CD1c-positive myeloid dendritic cell (primary cell): Measurements from ENCODE around the gene ENGASE.

ENCODE experiments used
- DNase-seq: peaks from one replicate; pipeline ENCODE4 v3.0.0-alpha.2; 2016; ENCODE audit errors: extremely low spot score

The ENGASE gene

DNA sequence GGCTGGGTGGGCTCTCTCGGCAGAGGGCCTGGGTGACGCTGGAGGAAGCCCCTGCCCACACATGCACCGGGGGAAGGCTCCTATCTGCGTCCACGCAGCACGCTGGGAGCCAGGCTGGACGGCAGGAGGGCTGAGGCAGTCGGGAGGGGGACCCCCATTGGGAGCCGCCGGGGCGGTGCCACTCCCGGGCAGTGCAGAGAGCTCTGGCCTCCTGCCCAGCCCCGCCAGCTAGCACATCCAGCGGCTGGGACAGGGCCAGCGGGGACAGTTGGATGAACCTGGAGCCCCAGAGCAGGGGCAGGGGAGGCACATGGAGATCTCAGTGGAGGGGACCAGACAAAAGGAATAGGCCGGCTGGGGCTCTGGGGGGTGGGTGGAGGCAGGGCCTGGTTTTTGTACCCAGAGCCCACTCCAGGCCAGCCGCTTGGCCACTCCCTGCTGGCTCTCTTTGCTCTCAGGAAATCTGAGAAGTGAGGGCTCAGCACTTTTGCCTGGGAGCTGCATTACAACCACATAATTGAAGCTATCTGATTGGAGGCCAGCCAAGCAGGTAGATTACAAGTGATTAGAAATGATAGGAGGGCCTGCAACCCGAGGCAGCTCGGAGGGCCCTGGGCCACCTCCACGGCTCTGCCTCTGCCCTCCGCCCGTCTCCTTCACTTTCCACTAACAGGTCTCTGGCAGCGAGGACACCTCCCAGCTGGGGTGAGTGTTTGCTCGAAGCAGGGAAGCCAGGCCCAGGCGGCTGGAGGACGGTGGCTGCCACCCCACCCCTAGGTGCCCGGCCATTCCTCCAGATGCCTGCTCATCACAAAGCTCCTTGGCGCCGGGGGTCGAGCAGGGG, 40.1 kb downstream of the ENGASE start:
- DNase-seq, result no peak

DNA sequence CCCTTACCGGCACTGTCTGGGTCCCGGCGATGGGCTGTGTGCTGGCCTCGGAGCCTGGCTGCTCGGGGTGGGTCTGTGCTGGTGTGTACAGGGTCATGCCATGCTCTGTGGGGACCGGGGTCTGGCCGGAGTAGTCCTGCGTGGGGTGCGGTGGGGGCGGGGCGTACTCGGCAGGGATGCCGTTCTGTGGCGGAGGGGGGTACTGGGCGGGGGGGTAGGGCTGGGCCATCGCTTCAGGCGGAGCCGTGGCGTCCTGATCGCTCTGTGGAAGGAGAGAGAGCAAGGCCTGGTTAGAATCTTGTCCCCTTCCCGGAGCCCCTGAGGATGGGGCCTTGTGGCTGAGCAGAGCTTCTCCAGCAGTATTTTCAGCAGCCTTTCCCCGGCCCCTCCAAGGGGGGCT, 40.9 kb downstream of the ENGASE start:
- no peak for DNase-seq

DNA sequence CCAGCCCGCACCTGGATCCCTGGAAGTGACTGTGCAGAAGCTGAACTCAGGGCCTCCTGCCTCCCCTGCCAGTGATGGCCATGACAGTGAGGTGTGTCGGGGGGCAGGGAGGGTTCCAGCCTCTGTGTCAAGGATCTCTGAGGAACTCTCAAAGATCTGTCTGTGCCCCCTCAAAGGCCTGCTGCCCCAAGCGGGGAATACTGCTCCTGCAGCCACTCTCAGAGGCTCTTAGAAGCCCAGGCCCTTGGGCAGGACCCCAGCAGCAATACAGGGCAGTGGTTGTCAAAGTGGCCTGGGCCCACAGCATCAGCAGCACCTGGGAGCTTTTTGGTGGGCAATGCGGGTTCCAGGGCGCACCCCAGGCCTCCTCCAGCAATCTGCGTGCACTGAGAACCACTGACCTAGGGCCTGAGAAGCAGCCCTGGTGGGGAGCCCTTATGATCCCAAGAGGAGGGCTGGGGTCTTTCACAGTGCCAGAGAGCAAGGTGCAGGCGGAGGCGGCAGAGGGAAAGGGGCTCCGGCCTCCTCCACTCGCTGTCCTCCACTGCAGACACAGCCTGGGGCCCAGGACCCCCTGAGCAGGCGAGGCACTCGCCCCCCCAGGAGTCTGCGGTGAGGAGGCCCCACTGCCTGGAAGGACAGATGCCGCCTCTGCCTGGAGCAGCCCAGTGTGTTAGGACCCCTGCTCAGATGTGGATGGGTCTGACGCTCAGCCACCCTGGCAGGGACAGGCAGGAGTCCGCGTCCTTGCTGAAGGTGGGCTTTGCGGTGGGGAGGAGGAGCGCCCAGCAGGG, 42.1 kb downstream of the ENGASE start:
- DNase-seq, result no peak

- no peak for DNase-seq
These were observed 43.4 kb downstream of the ENGASE start for GRCh38 chr17:79117905-79118487.

DNA sequence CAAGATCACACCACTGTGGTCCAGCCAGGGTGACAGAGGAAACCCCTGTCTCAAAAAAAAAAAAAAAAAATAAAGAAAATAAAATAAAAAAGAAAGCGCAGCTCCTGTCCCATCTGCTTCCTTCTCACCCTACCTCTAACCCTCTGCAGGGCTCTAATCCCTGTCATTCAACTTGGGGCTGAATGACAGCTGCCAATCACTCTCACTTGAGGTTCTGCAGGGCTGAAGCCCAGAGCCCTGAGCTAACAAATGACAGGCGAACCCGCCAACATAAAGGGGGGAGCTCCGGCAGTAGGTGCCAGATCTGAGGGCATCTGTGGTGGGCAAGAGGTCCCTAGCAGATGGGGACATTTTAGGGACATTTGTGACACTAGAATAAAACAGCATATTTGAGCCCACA, 44.3 kb downstream of the ENGASE start:
- no peak for DNase-seq

DNA sequence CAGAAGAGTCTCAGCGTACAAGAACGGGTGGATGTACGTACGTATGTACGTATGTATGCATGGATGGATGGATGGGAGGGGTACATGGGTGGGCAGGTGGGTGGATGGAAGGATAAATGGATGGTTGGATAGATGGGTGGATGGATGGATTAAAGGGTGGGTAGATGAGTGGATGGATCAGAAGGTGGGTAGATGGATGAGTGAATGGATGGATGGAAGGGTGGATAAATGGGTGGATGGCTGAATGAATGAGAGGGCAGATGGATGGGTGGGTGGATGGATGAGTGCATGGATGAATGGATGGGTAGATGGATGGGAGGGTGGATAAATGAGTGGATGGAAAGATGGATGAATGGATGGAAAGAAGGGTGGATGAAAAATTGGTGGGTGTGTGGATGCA, 45.6 kb downstream of the ENGASE start:
- DNase-seq, result no peak

GRCh38 chr17:79123988-79124387, 49.4 kb downstream of the ENGASE start:
- no peak for DNase-seq

- DNase-seq, result no peak
These were observed 50.0 kb downstream of the ENGASE start for GRCh38 chr17:79124513-79125209.

- DNase-seq, result no peak
These were observed 50.9 kb downstream of the ENGASE start for GRCh38 chr17:79125503-79125902.

GRCh38 chr17:79126139-79126538, 51.5 kb downstream of the ENGASE start:
- DNase-seq, result no peak

DNA sequence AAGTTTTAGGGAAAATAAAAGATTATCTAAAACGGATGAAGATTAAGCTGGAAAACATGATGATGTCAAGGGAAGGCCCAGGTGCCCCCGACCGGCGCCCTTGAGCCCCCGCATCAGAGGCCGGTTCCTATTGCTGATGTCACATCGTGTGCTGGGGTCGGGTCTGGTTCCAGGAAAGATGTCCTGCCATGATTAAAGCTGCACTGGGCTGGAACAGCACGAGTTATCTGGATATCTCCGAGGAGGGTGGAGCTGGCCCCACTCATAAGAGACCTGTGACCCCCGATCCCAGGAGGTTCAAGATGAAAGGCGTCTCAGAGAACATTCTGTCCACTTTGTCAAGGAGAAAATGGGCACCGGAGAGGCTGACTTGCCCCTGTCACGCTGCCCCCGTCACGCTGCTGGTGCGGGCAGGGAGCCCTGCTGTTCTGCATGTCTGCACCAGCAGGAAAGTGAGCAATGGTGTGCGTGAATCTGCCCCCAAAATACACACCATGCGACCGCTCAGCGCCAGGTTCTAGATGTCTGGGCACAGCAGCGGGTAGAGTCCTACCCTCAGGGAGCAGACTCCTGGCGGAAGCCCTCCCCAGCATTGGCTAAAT, 53.0 kb downstream of the ENGASE start:
- DNase-seq, result no peak

DNA sequence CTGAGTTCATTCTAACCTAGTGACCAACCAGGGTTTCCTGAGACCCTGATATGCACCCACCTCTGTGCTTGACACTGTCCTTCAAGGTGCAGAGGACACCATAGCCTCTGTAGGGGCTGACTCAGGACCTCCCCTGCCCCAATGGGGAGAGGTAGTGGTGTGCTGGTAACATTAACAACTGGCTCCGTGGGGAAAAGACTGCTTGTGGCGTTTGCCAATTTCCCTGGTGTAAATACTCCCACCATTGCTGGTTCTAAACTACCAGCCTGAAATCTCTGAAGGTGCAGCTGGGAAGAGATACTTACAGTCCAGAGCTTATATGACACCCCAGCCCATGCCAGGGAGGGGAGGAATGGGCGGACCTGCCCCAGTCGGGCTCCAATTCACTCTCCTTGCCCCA, 54.9 kb downstream of the ENGASE start:
- no peak for DNase-seq

GRCh38 chr17:79130536-79131273, 56.1 kb downstream of the ENGASE start:
- no peak for DNase-seq

- no peak for DNase-seq
These were observed 56.6 kb downstream of the ENGASE start for GRCh38 chr17:79131274-79131635.

- DNase-seq, result no peak
These were observed 57.1 kb downstream of the ENGASE start for GRCh38 chr17:79131701-79132100.

DNA sequence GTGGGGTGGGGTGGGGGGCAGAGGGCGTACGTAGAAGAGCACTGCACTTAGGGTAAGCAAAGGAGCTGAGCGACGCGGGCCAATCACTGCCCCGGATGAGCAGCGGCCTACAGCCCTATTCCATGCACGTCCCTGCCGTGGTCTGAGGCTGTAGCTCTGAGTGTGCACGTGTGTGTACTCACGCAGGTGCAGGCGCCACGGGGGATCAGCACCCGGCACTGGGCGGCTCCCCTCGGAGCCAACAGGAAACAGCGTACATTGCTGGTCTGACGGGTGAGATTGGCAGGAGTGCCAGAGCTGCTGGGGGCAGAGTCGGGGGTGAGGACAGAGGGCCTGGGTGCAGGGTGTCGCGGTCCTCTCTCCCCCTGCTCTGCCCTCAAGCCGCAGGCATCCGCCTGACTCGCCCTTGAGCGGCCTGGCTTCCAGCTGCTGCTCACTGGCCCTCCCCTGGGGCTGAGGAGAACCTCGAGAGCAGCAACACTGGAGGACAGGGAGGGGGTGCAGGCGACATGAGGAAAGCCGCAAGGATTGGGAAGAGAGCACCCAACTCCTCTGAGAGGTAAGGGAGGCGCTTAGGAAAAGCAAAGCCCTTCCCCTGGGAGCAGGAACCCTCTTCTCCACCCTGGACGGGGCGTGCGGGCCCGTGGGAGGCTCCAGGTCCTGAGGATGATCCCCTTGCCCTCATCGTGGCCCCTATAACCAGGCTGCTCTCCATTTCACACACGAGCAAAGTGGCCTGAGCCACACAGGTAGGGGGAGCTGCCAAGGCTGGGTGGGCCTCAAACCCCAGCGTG, 57.8 kb downstream of the ENGASE start:
- DNase-seq, result no peak

GRCh38 chr17:79133214-79133613, 58.6 kb downstream of the ENGASE start:
- DNase-seq, result no peak

GRCh38 chr17:79133985-79134384, 59.4 kb downstream of the ENGASE start:
- DNase-seq, result no peak

- DNase-seq, result no peak
These were observed 60.4 kb downstream of the ENGASE start for GRCh38 chr17:79135011-79135410.
